Measurements from ENCODE around the gene SPIRE2.

- no peak for TF ChIP-seq TEAD4 (IDR thresholded peaks at IDR 0.05; ENCODE audit: low read length)
- no peak for TF ChIP-seq TEAD4 (CRISPR knock-in tag; IDR thresholded peaks at IDR 0.05; ENCODE audit: borderline replicate concordance)
- TF ChIP-seq SNIP1 (IDR thresholded peaks at IDR 0.05; ENCODE audit: low read depth): no peak
- TF ChIP-seq TAF1 (IDR thresholded peaks at IDR 0.05; ENCODE audit: control insufficient read depth, extremely low read depth, insufficient read depth, low read length, severe bottlenecking): no peak
- TF ChIP-seq HDAC2 (IDR thresholded peaks at IDR 0.05): no peak
- no peak for TF ChIP-seq NR2C1 (IDR thresholded peaks at IDR 0.05)
- no peak for TF ChIP-seq NR2C1 (tag; IDR thresholded peaks at IDR 0.05)
- TF ChIP-seq ETV6 (IDR thresholded peaks at IDR 0.05; ENCODE audit: borderline replicate concordance in 1 of 2, low read depth in 2 of 2, low read length in 1 of 2): no peak
- no peak for TF ChIP-seq ETV6 (CRISPR knock-in tag; IDR thresholded peaks at IDR 0.05; ENCODE audit: borderline replicate concordance)
- TF ChIP-seq, protein P1, sequence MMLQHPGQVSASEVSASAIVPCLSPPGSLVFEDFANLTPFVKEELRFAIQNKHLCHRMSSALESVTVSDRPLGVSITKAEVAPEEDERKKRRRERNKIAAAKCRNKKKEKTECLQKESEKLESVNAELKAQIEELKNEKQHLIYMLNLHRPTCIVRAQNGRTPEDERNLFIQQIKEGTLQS (IDR thresholded peaks at IDR 0.05): no peak
- TF ChIP-seq, protein P1 (CRISPR knock-in tag; conservative IDR thresholded peaks at IDR 0.05): no peak
- TF ChIP-seq ARID4B (CRISPR knock-in tag; IDR thresholded peaks at IDR 0.05): no peak
- TF ChIP-seq, protein P2, sequence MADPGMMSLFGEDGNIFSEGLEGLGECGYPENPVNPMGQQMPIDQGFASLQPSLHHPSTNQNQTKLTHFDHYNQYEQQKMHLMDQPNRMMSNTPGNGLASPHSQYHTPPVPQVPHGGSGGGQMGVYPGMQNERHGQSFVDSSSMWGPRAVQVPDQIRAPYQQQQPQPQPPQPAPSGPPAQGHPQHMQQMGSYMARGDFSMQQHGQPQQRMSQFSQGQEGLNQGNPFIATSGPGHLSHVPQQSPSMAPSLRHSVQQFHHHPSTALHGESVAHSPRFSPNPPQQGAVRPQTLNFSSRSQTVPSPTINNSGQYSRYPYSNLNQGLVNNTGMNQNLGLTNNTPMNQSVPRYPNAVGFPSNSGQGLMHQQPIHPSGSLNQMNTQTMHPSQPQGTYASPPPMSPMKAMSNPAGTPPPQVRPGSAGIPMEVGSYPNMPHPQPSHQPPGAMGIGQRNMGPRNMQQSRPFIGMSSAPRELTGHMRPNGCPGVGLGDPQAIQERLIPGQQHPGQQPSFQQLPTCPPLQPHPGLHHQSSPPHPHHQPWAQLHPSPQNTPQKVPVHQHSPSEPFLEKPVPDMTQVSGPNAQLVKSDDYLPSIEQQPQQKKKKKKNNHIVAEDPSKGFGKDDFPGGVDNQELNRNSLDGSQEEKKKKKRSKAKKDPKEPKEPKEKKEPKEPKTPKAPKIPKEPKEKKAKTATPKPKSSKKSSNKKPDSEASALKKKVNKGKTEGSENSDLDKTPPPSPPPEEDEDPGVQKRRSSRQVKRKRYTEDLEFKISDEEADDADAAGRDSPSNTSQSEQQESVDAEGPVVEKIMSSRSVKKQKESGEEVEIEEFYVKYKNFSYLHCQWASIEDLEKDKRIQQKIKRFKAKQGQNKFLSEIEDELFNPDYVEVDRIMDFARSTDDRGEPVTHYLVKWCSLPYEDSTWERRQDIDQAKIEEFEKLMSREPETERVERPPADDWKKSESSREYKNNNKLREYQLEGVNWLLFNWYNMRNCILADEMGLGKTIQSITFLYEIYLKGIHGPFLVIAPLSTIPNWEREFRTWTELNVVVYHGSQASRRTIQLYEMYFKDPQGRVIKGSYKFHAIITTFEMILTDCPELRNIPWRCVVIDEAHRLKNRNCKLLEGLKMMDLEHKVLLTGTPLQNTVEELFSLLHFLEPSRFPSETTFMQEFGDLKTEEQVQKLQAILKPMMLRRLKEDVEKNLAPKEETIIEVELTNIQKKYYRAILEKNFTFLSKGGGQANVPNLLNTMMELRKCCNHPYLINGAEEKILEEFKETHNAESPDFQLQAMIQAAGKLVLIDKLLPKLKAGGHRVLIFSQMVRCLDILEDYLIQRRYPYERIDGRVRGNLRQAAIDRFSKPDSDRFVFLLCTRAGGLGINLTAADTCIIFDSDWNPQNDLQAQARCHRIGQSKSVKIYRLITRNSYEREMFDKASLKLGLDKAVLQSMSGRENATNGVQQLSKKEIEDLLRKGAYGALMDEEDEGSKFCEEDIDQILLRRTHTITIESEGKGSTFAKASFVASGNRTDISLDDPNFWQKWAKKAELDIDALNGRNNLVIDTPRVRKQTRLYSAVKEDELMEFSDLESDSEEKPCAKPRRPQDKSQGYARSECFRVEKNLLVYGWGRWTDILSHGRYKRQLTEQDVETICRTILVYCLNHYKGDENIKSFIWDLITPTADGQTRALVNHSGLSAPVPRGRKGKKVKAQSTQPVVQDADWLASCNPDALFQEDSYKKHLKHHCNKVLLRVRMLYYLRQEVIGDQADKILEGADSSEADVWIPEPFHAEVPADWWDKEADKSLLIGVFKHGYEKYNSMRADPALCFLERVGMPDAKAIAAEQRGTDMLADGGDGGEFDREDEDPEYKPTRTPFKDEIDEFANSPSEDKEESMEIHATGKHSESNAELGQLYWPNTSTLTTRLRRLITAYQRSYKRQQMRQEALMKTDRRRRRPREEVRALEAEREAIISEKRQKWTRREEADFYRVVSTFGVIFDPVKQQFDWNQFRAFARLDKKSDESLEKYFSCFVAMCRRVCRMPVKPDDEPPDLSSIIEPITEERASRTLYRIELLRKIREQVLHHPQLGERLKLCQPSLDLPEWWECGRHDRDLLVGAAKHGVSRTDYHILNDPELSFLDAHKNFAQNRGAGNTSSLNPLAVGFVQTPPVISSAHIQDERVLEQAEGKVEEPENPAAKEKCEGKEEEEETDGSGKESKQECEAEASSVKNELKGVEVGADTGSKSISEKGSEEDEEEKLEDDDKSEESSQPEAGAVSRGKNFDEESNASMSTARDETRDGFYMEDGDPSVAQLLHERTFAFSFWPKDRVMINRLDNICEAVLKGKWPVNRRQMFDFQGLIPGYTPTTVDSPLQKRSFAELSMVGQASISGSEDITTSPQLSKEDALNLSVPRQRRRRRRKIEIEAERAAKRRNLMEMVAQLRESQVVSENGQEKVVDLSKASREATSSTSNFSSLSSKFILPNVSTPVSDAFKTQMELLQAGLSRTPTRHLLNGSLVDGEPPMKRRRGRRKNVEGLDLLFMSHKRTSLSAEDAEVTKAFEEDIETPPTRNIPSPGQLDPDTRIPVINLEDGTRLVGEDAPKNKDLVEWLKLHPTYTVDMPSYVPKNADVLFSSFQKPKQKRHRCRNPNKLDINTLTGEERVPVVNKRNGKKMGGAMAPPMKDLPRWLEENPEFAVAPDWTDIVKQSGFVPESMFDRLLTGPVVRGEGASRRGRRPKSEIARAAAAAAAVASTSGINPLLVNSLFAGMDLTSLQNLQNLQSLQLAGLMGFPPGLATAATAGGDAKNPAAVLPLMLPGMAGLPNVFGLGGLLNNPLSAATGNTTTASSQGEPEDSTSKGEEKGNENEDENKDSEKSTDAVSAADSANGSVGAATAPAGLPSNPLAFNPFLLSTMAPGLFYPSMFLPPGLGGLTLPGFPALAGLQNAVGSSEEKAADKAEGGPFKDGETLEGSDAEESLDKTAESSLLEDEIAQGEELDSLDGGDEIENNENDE (IDR thresholded peaks at IDR 0.05; ENCODE audit: low read depth, low read length): no peak
These were observed 13.0 kb downstream of the SPIRE2 start for GRCh38 chr16:89841275-89841674.

Measured in K562 (cell line).